ENCODE data around the gene WDR75.

GRCh38 chr2:189498205-189498604, 56.9 kb downstream of the WDR75 start:
- TF ChIP-seq POLR2A (IDR thresholded peaks at IDR 0.05; ENCODE audit: low read length) (no peak), GATA1 (IDR thresholded peaks at IDR 0.05; ENCODE audit: low read depth, low read length) (no peak)

All from erythroblast (primary cell).